Smooth muscle cell (in vitro differentiated cells): ENCODE data around the gene TIFAB. TPM values are rescaled to one million over a fixed set of nuclear protein-coding genes. Genes with fewer than 3 reads are reported as not detected.

Experiments used
- DNase-seq: peaks from one replicate; lab custom pipeline; 2025; ENCODE audit not compliant: unreplicated experiment; lab: John Stamatoyannopoulos, UW
- H2AFZ ChIP-seq: fragments of 200-600 bp; sonication (generic); 2 replicates; pipeline ENCODE4 v1.6.0; 2016; ENCODE audit warnings: antibody characterized with exemption, low read depth, mild to moderate bottlenecking
- H3F3A ChIP-seq: fragments of 200-600 bp; sonication (generic); 2 replicates; pipeline ENCODE4 v1.6.0; 2017; ENCODE audit warnings: antibody characterized with exemption, low read depth
- H3K27ac ChIP-seq: fragments of 200-600 bp; sonication (generic); 2 replicates; pipeline ENCODE4 v1.5.1; 2016; ENCODE audit warnings: low read depth, mild to moderate bottlenecking
- H3K27me3 ChIP-seq: fragments of 200-600 bp; sonication (generic); 2 replicates; pipeline ENCODE4 v1.6.1; 2016; ENCODE audit warnings: low read depth, mild to moderate bottlenecking
- H3K36me3 ChIP-seq: fragments of 200-600 bp; sonication (generic); 2 replicates; pipeline ENCODE4 v1.5.1; 2016; ENCODE audit warnings: low read depth
- H3K4me1 ChIP-seq: fragments of 200-600 bp; sonication (generic); 2 replicates; pipeline ENCODE4 v1.5.1; 2016; ENCODE audit warnings: low read depth
- H3K4me2 ChIP-seq: fragments of 200-600 bp; sonication (generic); 2 replicates; pipeline ENCODE4 v1.6.0; 2016; ENCODE audit warnings: mild to moderate bottlenecking
- H3K4me3 ChIP-seq: fragments of 200-600 bp; sonication (generic); 2 replicates; pipeline ENCODE4 v1.5.1; 2016; ENCODE audit warnings: mild to moderate bottlenecking
- H3K79me2 ChIP-seq: fragments of 200-600 bp; sonication (generic); 2 replicates; pipeline ENCODE4 v1.6.0; 2016; ENCODE audit warnings: low read depth, mild to moderate bottlenecking
- H3K9ac ChIP-seq: fragments of 200-600 bp; sonication (generic); 2 replicates; pipeline ENCODE4 v1.6.0; 2016; ENCODE audit warnings: low read depth
- H3K9me3 ChIP-seq: fragments of 200-600 bp; sonication (generic); replicated peaks from 2 replicates; pipeline ENCODE4 v1.5.1; 2016; ENCODE audit warnings: low read depth
- H4K20me1 ChIP-seq: fragments of 200-600 bp; sonication (generic); 2 replicates; pipeline ENCODE4 v1.6.0; 2016; ENCODE audit warnings: low read depth
- WGBS: methylation state at CpG from one replicate; pipeline ENCODE4 v1.1.7; 2016; ENCODE audit warnings: low lambda C conversion rate; 5-methylcytosine and 5-hydroxymethylcytosine counted together
- polyA plus RNA-seq: library from polyadenylated mRNA; unstranded; fragments of >200 nt; fragmentation: Nextera tagmentation; extraction: Ambion mirVana; gene quantifications from 2 replicates; pipeline ENCODE4 v1.2.1, GENCODE V29; 2016
- total RNA-seq: library from RNA; depleted of rRNA; stranded (reverse); fragments of >200 nt; gene quantifications from 2 replicates; pipeline ENCODE4 v1.2.3, GENCODE V29; 2014
- TF ChIP-seq, protein P1 (sequence below): fragments of 200-600 bp; sonication (generic); IDR thresholded peaks from 2 replicates; pipeline ENCODE4 v1.5.1; 2017; ENCODE audit warnings: borderline replicate concordance, mild to moderate bottlenecking, antibody characterized with exemption; ENCODE audit not compliant: insufficient read depth, poor library complexity, severe bottlenecking

Gene TIFAB
- total and polyA plus RNA-seq, 2 experiments from 2014 or later, result 0.08 TPM; not detected in 1

DNA sequence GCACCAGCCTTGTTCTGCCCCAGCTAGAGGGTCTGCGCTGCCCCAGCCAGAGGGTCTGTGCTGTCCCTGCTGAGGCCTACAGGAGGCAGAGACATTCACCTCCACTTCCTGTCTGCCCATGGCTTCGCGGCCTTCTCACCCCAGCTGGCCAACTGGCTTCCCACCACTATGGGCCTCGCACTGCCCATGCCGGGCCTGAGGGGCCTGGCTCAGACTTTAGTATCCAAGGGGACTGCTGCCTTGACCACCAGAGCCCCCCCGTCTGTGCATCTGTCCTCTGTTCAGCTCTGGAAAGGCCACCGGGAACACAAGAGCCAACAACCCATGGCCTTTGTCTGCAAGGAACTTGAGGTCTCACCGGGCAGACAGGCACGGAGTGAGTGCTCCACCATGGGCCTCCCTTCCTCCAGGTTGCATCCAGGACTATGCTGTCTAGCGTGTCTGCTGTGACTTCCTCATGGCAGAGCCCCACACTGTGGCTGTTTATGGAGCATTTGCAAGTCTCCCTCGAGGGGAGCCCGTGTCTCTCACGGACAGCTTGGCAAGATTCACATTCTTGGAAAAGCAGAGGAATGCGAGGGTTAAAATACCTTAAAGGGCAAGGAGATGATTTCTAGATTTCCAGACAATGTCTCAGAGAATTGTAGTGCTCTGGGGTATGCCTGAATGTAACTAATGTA is 6.7 kb downstream of the TIFAB start:
- 81% methylated on average over 14 of the region's 14 CpGs for WGBS
- DNase-seq, result no peak
- no peaks in the 10 kb centered on the region for H3K27me3 ChIP-seq

DNA sequence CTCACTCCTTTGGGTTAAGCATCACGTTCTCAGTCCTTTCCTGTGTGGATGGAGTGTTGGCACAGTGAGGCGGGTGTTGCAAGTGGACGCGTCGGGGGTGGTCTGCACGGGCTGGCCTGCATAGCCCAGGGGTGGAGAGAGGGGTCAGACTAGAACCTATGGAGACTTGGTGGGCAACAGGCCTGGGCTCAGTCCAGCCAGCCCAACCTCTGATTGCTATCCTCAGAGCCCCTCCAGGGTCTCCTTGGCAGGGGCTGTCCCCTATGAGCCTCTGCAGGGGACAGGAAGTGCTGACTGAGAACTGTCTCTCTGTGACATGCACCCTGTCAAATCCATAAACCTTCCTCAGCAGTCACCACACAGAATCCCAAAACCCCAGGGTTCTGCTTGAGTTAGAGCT is 7.3 kb downstream of the TIFAB start:
- Histone ChIP-seq H3K4me2 (no peak overlapping the region), H3K4me3 (no peak overlapping the region), H3K27me3 (no peaks in the 10 kb centered on the region), H3F3A (peaks cover 8% of the 10 kb centered on the region), H3K4me1 (peaks cover 18% of the 10 kb centered on the region), H3K79me2 (no peaks in the 10 kb centered on the region), H2AFZ (no peak overlapping the region), H4K20me1 (no peaks in the 10 kb centered on the region), H3K36me3 (no peaks in the 10 kb centered on the region), H3K27ac (no peak overlapping the region), H3K9me3 (no peaks in the 10 kb centered on the region), H3K9ac (no peak overlapping the region)
- TF ChIP-seq, protein P1, sequence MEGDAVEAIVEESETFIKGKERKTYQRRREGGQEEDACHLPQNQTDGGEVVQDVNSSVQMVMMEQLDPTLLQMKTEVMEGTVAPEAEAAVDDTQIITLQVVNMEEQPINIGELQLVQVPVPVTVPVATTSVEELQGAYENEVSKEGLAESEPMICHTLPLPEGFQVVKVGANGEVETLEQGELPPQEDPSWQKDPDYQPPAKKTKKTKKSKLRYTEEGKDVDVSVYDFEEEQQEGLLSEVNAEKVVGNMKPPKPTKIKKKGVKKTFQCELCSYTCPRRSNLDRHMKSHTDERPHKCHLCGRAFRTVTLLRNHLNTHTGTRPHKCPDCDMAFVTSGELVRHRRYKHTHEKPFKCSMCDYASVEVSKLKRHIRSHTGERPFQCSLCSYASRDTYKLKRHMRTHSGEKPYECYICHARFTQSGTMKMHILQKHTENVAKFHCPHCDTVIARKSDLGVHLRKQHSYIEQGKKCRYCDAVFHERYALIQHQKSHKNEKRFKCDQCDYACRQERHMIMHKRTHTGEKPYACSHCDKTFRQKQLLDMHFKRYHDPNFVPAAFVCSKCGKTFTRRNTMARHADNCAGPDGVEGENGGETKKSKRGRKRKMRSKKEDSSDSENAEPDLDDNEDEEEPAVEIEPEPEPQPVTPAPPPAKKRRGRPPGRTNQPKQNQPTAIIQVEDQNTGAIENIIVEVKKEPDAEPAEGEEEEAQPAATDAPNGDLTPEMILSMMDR, result no peak
- DNase-seq, result no peak
- 95% methylated on average over 6 of the region's 6 CpGs for WGBS

More for the DNA sequence above, 6.7 kb downstream of the TIFAB start:
- TF ChIP-seq, protein P1, result no peak
- Histone ChIP-seq H3K36me3 (no peaks in the 10 kb centered on the region), H4K20me1 (no peaks in the 10 kb centered on the region), H3F3A (peaks cover 8% of the 10 kb centered on the region), H2AFZ (no peak overlapping the region), H3K4me2 (no peak overlapping the region), H3K27ac (no peak overlapping the region), H3K9me3 (no peaks in the 10 kb centered on the region), H3K4me3 (no peak overlapping the region), H3K9ac (no peak overlapping the region), H3K4me1 (peaks cover 18% of the 10 kb centered on the region), H3K79me2 (no peaks in the 10 kb centered on the region)

- H3K4me2 ChIP-seq, result peak overlapping the region; percentile 10
- H3K4me1 ChIP-seq, result peaks cover 18% of the 10 kb centered on the region
- no peaks in the 10 kb centered on the region for H3K9me3 ChIP-seq
- TF ChIP-seq, protein P1, result no peak
- H4K20me1 ChIP-seq, result no peaks in the 10 kb centered on the region
- no peaks in the 10 kb centered on the region for H3K27me3 ChIP-seq
- H3K79me2 ChIP-seq, result no peaks in the 10 kb centered on the region
- no peak overlapping the region for H3K9ac ChIP-seq
- H3K27ac ChIP-seq, result peak overlapping the region; percentile 46
- H3F3A ChIP-seq, result peaks cover 9% of the 10 kb centered on the region
- no peak overlapping the region for H2AFZ ChIP-seq
- 92% methylated on average over 13 of the region's 13 CpGs for WGBS
- H3K36me3 ChIP-seq, result no peaks in the 10 kb centered on the region
- no peak overlapping the region for H3K4me3 ChIP-seq
- DNase-seq, result no peak
Measured at GRCh38 chr5:135444360-135444759, 7.8 kb downstream of the TIFAB start.
